ENCODE data around the gene SPTB.

The SPTB gene

DNA sequence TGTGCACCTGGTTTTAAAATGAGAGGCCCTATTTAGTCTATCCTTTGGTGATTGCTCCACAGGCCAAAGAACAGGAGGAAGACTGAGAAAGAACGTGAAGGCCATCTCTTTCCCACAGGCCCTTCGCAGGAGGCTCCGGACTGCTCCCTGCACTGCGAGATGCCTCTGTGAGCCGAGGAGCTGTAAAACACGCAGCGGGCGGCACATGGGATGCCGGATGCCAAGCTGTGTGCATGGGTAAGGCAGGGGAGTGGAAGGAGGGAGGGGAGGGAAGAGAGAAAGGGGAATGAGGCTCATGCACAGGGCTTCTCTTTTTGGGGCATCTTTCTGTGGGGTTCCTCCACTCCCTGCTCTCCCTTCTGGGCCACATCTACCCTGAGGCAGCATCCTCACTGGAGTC, 61.6 kb downstream of the SPTB start:
- Histone ChIP-seq H3K4me1 (ENCODE audit: control insufficient read depth, insufficient read depth, low read depth, low read length) (peaks cover 14% of the 10 kb centered on the region), H2BK12ac (ENCODE audit: low read length in 2 of 2) (no peak overlapping the region), H2BK5ac (ENCODE audit: low read depth, low read length, poor library complexity, severe bottlenecking) (no peak overlapping the region), H2BK15ac (ENCODE audit: low read depth, poor library complexity, severe bottlenecking) (no peak overlapping the region), H3K4me3 (ENCODE audit: insufficient read depth in 1 of 2, low read depth in 1 of 2, low read length in 2 of 2) (no peak overlapping the region), H3K4me2 (ENCODE audit: low read length, poor library complexity, severe bottlenecking) (no peak overlapping the region), H3K14ac (ENCODE audit: low read length in 2 of 2) (no peak overlapping the region), H3K18ac (ENCODE audit: low read depth in 1 of 2, low read length in 2 of 2) (no peak overlapping the region), H3K36me3 (ENCODE audit: control insufficient read depth in 1 of 2, insufficient read depth in 2 of 2, low read depth in 1 of 2, low read length in 2 of 2) (no peaks in the 10 kb centered on the region), H3K79me1 (replicated peaks; ENCODE audit: low read length, poor library complexity, severe bottlenecking) (no peaks in the 10 kb centered on the region), H3K4ac (ENCODE audit: low read depth in 1 of 2, low read length in 2 of 2) (no peak overlapping the region), H2AK5ac (ENCODE audit: low read length, severe bottlenecking) (no peak overlapping the region), H2AFZ (ENCODE audit: low read depth, low read length) (no peak overlapping the region), H2BK120ac (ENCODE audit: low read depth, low read length) (no peak overlapping the region), H3K9ac (ENCODE audit: low read length) (no peak overlapping the region), H4K8ac (ENCODE audit: low read length) (no peak overlapping the region), H3K9me3 (ENCODE audit: control insufficient read depth, low read length) (no peaks in the 10 kb centered on the region), H3K23ac (ENCODE audit: low read length in 2 of 2) (no peak overlapping the region), H4K91ac (ENCODE audit: low read length) (no peak overlapping the region), H3K27me3 (ENCODE audit: control insufficient read depth in 1 of 2, insufficient read depth in 1 of 2, low read length in 2 of 2) (peaks cover 0 to 75% of the 10 kb centered on the region in 2 experiments), H3K27ac (ENCODE audit: low read length, poor library complexity, severe bottlenecking) (no peak overlapping the region)
- no peak for DNase-seq
- WGBS, result 87% methylated on average over 9 of the region's 9 CpGs

DNA sequence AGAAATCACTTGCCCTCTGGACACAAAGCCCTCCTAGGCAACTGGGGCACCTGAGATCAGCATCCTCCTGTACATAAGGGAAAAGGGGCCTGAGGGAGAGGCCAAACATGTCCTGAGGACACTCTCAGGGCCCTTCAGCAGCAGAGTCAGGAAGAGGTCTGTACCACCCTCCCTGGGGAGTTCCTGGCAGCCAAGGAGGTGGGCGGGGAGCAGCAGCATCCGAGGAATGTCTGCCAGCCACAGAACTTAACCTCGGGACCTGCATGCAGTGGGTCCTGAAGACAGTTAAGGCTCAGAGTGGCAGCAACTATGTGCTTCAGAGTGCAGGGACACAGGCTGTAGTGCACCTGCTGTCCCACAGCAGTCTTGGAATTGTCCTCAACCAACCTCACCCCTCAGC, 62.1 kb downstream of the SPTB start:
- Histone ChIP-seq H2BK15ac (ENCODE audit: low read depth, poor library complexity, severe bottlenecking) (no peak overlapping the region), H3K79me1 (replicated peaks; ENCODE audit: low read length, poor library complexity, severe bottlenecking) (no peaks in the 10 kb centered on the region)

DNA sequence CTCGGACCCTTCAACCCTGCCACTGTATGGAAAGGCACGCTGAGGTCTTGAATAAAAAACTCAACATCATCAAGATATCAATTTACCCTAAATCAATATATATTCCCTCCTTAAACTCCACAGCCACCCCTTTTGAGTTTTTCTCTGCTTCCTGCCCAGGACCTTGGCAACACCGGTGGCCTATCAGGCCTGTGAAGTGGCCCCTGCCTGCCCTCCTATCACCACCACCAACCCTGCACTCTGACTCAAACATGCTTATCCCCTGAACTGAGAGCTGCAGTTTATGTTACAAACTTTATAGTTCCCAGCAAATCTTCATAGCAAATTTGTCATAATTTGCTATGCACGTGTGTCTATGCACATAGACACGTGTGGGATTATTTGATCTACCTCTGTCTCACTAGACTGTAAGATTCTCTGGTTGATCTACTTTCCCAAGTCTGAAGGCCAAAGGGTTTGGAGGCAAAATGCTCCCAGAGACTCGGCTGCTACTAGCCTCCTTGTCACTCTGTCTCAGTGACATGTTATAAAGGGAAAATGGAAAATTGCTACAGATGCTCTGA, 63.4 kb downstream of the SPTB start:
- Histone ChIP-seq H3K36me3 (ENCODE audit: control insufficient read depth in 1 of 2, insufficient read depth in 2 of 2, low read depth in 1 of 2, low read length in 2 of 2) (no peaks in the 10 kb centered on the region), H3K23ac (ENCODE audit: low read length in 2 of 2) (no peak overlapping the region), H3K4ac (ENCODE audit: low read depth in 1 of 2, low read length in 2 of 2) (no peak overlapping the region), H3K18ac (ENCODE audit: low read depth in 1 of 2, low read length in 2 of 2) (no peak overlapping the region), H4K8ac (ENCODE audit: low read length) (no peak overlapping the region), H3K27ac (ENCODE audit: low read length, poor library complexity, severe bottlenecking) (no peak overlapping the region), H2BK5ac (ENCODE audit: low read depth, low read length, poor library complexity, severe bottlenecking) (no peak overlapping the region), H3K79me1 (replicated peaks; ENCODE audit: low read length, poor library complexity, severe bottlenecking) (no peaks in the 10 kb centered on the region), H3K4me3 (ENCODE audit: insufficient read depth in 1 of 2, low read depth in 1 of 2, low read length in 2 of 2) (no peak overlapping the region), H3K27me3 (ENCODE audit: control insufficient read depth in 1 of 2, insufficient read depth in 1 of 2, low read length in 2 of 2) (peaks cover 0 to 69% of the 10 kb centered on the region in 2 experiments), H3K14ac (ENCODE audit: low read length in 2 of 2) (no peak overlapping the region), H2AK5ac (ENCODE audit: low read length, severe bottlenecking) (peak overlapping the region; percentile 53), H3K9ac (ENCODE audit: low read length) (no peak overlapping the region), H3K4me1 (ENCODE audit: control insufficient read depth, insufficient read depth, low read depth, low read length) (peaks cover 9% of the 10 kb centered on the region), H3K4me2 (ENCODE audit: low read length, poor library complexity, severe bottlenecking) (no peak overlapping the region), H4K91ac (ENCODE audit: low read length) (no peak overlapping the region), H2BK15ac (ENCODE audit: low read depth, poor library complexity, severe bottlenecking) (no peak overlapping the region), H2BK12ac (ENCODE audit: low read length in 2 of 2) (no peak overlapping the region), H2BK120ac (ENCODE audit: low read depth, low read length) (no peak overlapping the region), H3K9me3 (ENCODE audit: control insufficient read depth, low read length) (no peaks in the 10 kb centered on the region), H2AFZ (ENCODE audit: low read depth, low read length) (no peak overlapping the region)
- DNase-seq, result no peak
- WGBS, result 89% methylated on average over 6 of the region's 6 CpGs

More for the DNA sequence above, 62.1 kb downstream of the SPTB start:
- no peak overlapping the region for H2BK5ac ChIP-seq (ENCODE audit: low read depth, low read length, poor library complexity, severe bottlenecking)
- no peak overlapping the region for H3K4ac ChIP-seq (ENCODE audit: low read depth in 1 of 2, low read length in 2 of 2)
- H2AK5ac ChIP-seq (ENCODE audit: low read length, severe bottlenecking), result no peak overlapping the region
- H3K4me3 ChIP-seq (ENCODE audit: insufficient read depth in 1 of 2, low read depth in 1 of 2, low read length in 2 of 2), result no peak overlapping the region
- H3K9me3 ChIP-seq (ENCODE audit: control insufficient read depth, low read length), result no peaks in the 10 kb centered on the region
- H3K36me3 ChIP-seq (ENCODE audit: control insufficient read depth in 1 of 2, insufficient read depth in 2 of 2, low read depth in 1 of 2, low read length in 2 of 2), result no peaks in the 10 kb centered on the region
- no peak overlapping the region for H3K4me2 ChIP-seq (ENCODE audit: low read length, poor library complexity, severe bottlenecking)
- H2BK12ac ChIP-seq (ENCODE audit: low read length in 2 of 2), result no peak overlapping the region
- H3K27me3 ChIP-seq (ENCODE audit: control insufficient read depth in 1 of 2, insufficient read depth in 1 of 2, low read length in 2 of 2), result peaks cover 0 to 75% of the 10 kb centered on the region in 2 experiments
- peak overlapping the region in 1 of 2 experiments; percentile 5 for H3K14ac ChIP-seq (ENCODE audit: low read length in 2 of 2)
- no peak overlapping the region for H3K27ac ChIP-seq (ENCODE audit: low read length, poor library complexity, severe bottlenecking)
- H2AFZ ChIP-seq (ENCODE audit: low read depth, low read length), result no peak overlapping the region
- peaks cover 9% of the 10 kb centered on the region for H3K4me1 ChIP-seq (ENCODE audit: control insufficient read depth, insufficient read depth, low read depth, low read length)
- no peak overlapping the region for H4K8ac ChIP-seq (ENCODE audit: low read length)
- H2BK120ac ChIP-seq (ENCODE audit: low read depth, low read length), result no peak overlapping the region
- WGBS, result 32% methylated on average over 3 of the region's 3 CpGs
- DNase-seq, result no peak
- no peak overlapping the region for H3K9ac ChIP-seq (ENCODE audit: low read length)
- H3K23ac ChIP-seq (ENCODE audit: low read length in 2 of 2), result no peak overlapping the region
- H4K91ac ChIP-seq (ENCODE audit: low read length), result no peak overlapping the region
- no peak overlapping the region for H3K18ac ChIP-seq (ENCODE audit: low read depth in 1 of 2, low read length in 2 of 2)

DNA sequence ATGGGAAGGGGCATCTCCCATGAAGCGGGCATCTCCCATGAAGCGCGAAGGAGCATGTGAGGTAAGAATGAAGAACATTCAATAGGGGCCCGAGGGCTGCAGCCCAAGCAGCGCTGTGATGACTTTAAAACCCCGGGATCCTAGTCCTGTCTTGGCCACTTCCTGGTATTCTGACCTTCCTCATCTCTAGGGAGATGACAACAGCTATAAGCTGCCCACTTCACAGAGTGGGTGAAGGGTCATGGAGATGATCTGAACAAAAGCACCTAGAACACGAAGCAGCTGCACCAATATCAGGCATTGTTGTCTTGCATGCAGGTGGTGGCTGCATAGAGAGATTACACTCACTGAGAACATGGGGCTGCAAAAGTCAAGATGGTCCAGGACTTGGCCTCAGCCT, 64.5 kb downstream of the SPTB start:
- H2BK15ac ChIP-seq (ENCODE audit: low read depth, poor library complexity, severe bottlenecking), result peak overlapping the region; percentile 30
- no peak overlapping the region for H4K8ac ChIP-seq (ENCODE audit: low read length)
- H3K9ac ChIP-seq (ENCODE audit: low read length), result no peak overlapping the region
- no peaks in the 10 kb centered on the region for H3K9me3 ChIP-seq (ENCODE audit: control insufficient read depth, low read length)
- no peak overlapping the region for H3K4me3 ChIP-seq (ENCODE audit: insufficient read depth in 1 of 2, low read depth in 1 of 2, low read length in 2 of 2)
- H2BK12ac ChIP-seq (ENCODE audit: low read length in 2 of 2), result no peak overlapping the region
- no peak overlapping the region for H2AK5ac ChIP-seq (ENCODE audit: low read length, severe bottlenecking)
- no peak overlapping the region for H3K27ac ChIP-seq (ENCODE audit: low read length, poor library complexity, severe bottlenecking)
- no peak overlapping the region for H3K14ac ChIP-seq (ENCODE audit: low read length in 2 of 2)
- no peak overlapping the region for H3K4me2 ChIP-seq (ENCODE audit: low read length, poor library complexity, severe bottlenecking)
- H2BK120ac ChIP-seq (ENCODE audit: low read depth, low read length), result no peak overlapping the region
- no peaks in the 10 kb centered on the region for H3K79me1 ChIP-seq (replicated peaks; ENCODE audit: low read length, poor library complexity, severe bottlenecking)
- no peak overlapping the region for H2BK5ac ChIP-seq (ENCODE audit: low read depth, low read length, poor library complexity, severe bottlenecking)
- H3K27me3 ChIP-seq (ENCODE audit: control insufficient read depth in 1 of 2, insufficient read depth in 1 of 2, low read length in 2 of 2), result peaks cover 0 to 58% of the 10 kb centered on the region in 2 experiments
- no peak overlapping the region for H3K23ac ChIP-seq (ENCODE audit: low read length in 2 of 2)
- H3K18ac ChIP-seq (ENCODE audit: low read depth in 1 of 2, low read length in 2 of 2), result no peak overlapping the region
- no peak overlapping the region for H2AFZ ChIP-seq (ENCODE audit: low read depth, low read length)
- 89% methylated on average over 7 of the region's 7 CpGs for WGBS
- DNase-seq, result no peak
- H3K4me1 ChIP-seq (ENCODE audit: control insufficient read depth, insufficient read depth, low read depth, low read length), result peaks cover 9% of the 10 kb centered on the region
- no peak overlapping the region for H3K4ac ChIP-seq (ENCODE audit: low read depth in 1 of 2, low read length in 2 of 2)
- no peaks in the 10 kb centered on the region for H3K36me3 ChIP-seq (ENCODE audit: control insufficient read depth in 1 of 2, insufficient read depth in 2 of 2, low read depth in 1 of 2, low read length in 2 of 2)
- H4K91ac ChIP-seq (ENCODE audit: low read length), result no peak overlapping the region
